CD4-positive, alpha-beta T cell treated with Interleukin-1 beta for 1 hour (primary cell): ENCODE results near the gene SOX13.
"Not testable (repeated sequence)": the region's sequence is repeated elsewhere in the genome, so short reads cannot be mapped to it uniquely, and the experiment has no call there.

ENCODE experiments used
- DNase-seq, 2 donors: peaks; one replicate each; pipeline ENCODE4 v3.0.0-alpha.2; 2020 to 2022

Gene SOX13

DNA sequence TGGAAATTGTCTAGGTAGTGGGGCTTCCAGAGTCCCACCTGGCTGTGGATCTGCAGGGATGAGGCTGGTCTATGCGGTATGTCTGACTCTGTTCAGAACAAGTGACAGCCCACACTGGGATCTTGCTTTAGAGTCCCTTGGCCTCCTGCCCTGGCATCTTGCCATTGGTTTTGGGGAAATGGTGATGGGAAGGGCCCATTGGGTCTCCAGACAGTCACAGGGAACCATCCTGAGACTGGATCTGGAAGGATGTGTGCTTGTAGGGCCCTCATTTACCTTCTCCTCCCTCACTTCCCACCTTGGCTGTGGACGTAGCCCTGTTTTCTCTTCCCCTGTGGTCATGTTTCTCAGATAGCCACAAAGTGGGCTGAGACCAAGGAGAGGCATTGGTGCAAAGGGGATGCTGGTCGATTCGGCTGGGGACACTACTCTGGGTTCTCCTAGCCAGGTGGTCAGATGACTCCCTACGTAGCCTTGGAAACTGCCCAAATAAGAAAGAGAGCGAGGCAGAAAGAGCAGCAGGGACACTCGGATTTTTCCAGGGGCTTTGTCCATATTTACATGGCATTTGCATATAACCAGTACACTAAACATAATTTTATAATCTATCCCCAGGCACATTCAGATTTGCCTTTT is 15.1 kb downstream of the SOX13 start:
- DNase-seq: no peak

DNA sequence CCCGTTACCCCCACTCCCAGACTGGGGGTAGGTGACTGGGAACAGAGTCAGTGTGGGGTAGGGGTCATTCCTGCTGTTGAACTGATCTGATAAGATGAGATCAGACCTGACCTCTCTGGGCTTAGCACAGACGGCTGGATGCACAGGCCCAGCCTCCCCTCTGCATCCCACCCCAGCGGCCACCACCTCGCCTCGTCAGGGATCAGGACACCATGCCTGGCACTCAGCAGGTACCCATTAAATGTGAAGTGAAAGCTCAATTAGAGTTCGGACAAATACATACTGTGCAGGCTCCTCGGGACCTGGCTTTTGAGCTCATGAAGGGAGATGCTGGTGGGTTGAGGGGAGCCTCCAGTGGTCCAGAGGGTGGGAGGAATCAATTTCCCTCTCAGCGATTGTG is 15.7 kb downstream of the SOX13 start:
- DNase-seq: no peak

DNA sequence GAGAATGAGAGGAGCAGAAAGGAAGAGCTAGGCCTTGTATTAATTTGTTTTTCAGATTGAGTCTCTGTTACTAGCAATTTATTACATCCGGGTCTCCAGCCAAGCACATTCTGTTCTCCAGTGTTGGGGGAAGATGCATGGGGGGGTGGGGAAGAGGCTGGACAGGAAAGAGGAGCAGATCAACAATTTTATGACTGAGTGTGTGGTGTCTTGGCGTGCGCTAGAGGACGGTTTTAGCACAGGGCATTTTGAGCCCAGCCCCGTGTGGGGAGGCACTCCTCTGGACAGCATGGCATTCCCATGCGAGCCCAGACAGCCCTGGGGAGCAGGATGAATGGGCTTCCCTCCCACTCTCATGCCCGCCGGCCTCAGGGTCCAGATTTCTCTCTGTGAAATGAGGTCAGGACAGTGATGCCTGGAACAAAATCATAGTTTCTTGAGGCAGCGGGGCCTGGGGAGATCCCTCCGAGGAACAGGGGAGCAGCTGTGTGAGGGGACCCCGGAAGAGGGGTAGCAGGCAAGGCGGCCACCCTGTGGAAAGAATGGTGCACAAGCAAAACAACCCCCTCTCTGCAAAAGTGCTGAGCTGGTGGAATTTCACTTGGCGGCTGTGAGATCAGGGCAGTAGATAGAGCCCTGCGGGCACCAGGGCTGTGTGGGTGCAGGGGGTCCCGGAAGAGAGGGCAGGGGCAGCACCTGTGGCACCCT is 16.3 kb downstream of the SOX13 start:
- DNase-seq: no peak

DNA sequence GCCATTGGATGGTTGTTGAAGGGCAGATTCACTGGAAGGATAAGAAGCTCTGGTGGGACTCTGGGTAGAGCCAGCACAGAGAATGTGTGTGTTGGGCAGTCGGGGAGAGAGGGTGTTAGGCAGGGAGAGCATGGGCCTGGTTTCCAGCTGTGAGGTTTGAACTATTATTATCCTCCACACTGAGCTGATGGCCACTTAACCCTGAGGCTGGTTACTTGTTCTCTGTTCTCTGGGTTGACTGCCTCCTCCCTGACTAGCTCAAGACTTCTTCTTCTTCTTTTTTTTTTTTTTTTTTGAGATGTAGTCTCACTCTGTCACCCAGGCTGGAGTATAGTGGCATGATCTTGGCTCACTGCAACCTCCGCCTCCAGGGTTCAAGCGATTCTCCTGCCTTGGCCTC is 17.2 kb downstream of the SOX13 start:
- DNase-seq: not testable (repeated sequence)

DNA sequence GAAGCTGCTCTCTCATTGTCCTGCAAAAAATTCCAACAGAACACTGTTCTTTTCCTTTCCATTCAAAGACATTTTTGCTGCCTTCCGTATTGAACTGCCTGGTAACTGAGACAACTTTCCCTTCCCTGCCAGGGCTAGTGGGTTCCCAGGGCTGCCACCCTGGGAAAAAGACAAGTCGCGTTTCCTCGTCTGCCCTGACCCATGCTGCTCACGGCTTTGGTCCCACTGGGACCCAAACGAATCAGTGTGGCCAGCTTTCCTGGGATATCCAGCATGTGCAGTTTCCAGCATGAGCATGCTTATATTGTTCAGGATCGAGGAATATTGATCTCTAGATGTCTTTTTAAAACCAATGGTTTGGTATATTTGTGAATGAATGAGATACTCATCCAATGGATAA is 18.2 kb downstream of the SOX13 start:
- DNase-seq: no peak

GRCh38 chr1:204091787-204092312 is 18.9 kb downstream of the SOX13 start:
- no peak for DNase-seq

DNA sequence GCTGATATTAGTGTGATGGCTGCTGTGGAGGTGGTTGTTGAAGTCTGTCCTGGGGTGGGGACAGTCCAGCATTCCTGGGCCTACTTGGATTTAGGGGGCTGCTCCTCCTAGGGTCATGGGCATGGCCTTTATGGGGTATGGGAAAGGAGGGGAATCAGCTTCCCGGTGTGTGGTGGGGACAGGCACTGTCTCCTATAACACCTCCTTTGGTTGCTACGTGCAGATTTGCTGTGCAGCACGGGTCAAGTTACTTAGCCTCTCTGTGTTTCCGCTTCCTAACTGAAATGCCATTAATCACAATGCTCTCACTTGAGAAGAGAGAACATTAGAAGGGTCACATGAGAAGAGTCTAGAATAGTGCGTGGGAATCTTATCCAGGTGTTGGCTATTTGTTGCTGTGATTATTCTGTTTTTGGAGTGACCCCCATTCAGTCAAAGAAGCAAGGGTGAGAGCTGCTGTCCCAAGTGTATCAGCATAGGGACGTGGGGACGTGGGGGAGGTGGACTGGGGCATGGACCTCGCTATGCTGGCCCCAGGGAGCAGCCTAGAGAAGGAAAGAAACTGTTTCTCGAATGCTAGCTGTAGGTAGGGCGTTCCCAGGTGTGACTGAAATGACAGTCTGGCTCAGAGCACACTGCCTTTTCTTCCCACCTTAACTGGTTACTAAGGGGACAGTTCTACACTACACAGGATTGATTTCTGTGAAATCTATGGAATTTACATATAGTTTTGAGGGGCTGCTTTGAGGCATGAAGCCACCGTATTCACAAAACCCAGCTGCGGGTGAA is 19.9 kb downstream of the SOX13 start:
- no peak for DNase-seq

- no peak for DNase-seq
These were observed 20.5 kb downstream of the SOX13 start for GRCh38 chr1:204093421-204093717.

GRCh38 chr1:204093781-204094180 is 20.9 kb downstream of the SOX13 start:
- DNase-seq: no peak

GRCh38 chr1:204094313-204094729 is 21.4 kb downstream of the SOX13 start:
- DNase-seq: no peak

- no peak for DNase-seq
These were observed 22.1 kb downstream of the SOX13 start for GRCh38 chr1:204094856-204095634.

DNA sequence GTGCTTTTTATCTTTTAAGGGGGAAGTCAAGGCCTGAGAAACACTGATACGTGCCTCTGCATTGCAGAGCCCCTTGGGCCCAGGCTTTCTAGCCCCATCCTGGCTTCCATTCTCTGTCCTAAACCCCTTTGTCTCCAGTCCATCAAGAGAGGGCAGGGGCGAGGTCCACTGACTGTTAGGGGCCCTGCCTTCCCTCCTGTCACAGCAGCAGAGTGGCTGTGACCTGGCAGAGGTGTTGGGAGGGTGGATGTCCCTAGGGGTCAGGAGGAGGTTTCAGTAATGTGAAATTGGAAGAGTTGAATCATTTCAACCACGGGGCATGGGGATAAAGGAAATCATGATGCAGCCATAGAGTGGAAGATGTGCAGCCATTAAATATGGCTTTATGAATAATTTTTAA is 24.0 kb downstream of the SOX13 start:
- DNase-seq: no peak

DNA sequence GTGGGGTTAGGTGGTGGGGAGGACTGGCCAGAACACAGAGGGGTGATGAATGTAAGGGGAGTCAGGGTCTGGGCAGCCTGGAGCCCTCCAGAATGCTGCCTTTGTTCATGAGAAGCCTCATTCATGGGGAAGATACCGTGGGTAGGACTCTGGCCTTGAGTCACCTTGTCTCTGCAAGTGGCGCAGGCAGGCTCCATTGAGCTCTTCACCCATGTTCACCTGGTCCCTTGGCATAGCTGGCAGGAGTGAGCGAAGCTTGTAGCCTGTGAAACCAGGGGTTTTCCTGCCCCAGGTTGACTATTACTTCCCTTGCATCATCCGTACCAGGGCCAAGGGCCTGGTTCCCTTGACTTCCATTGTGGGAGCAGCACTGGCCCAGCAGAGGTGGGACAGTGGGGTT is 25.8 kb downstream of the SOX13 start:
- no peak for DNase-seq

DNA sequence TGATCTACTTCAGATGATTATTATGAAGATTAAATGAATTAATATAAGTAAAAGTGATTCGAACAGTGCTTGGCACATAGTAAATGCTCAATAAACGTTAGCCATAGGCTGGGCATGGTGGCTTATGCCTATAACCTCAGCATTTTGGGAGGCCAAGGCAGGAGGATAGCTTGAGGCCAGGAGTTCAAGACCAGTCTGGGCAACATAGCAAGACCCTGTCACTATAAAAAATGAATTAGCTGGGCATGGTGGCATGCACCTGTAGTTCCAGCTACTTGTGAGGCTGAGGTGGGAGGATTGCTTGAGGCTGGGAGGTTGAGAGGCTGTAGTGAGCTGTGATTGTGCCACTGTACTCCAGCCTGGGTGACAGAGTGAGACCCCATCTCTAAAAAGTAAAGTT is 26.8 kb downstream of the SOX13 start:
- DNase-seq: not testable (repeated sequence)

- DNase-seq: no peak
These were observed 29.2 kb downstream of the SOX13 start for GRCh38 chr1:204102029-204102611.

GRCh38 chr1:204102739-204103430 is 30.0 kb downstream of the SOX13 start:
- no peak for DNase-seq

- DNase-seq: no peak
These were observed 30.5 kb downstream of the SOX13 start for GRCh38 chr1:204103431-204103741.

- DNase-seq: peak in 1 of 2 donors; percentile 8
These were observed 31.6 kb downstream of the SOX13 start for GRCh38 chr1:204104331-204105130.

- no peak for DNase-seq
These were observed 32.2 kb downstream of the SOX13 start for GRCh38 chr1:204105131-204105515.

- DNase-seq: no peak
These were observed 33.9 kb downstream of the SOX13 start for GRCh38 chr1:204106825-204107224.

- DNase-seq: no peak
These were observed 35.0 kb downstream of the SOX13 start for GRCh38 chr1:204107892-204108291.
